Measurements from ENCODE around the gene NAGK. TPM values are rescaled to one million over a fixed set of nuclear protein-coding genes. Genes with fewer than 3 reads are reported as not detected.

Gene NAGK
- total and polyA plus RNA-seq, 2 of the 8 experiments (the other 6 are each of a cell fraction or from before 2014, with no cell fraction given), result 57.9 to 59.9 TPM

- no peak for TF ChIP-seq CHD7 (IDR thresholded peaks at IDR 0.05; ENCODE audit: insufficient replicate concordance, low read length)
- TF ChIP-seq CTCF (IDR thresholded peaks at IDR 0.05; ENCODE audit: control extremely low read depth in 1 of 3, insufficient read depth in 1 of 3, low read depth in 1 of 3, low read length in 3 of 3), result no peak
- TF ChIP-seq RAD21 (IDR thresholded peaks at IDR 0.05 in 1 of 2, conservative IDR thresholded peaks at IDR 0.05 in 1 of 2; ENCODE audit: low read depth in 2 of 2, low read length in 2 of 2), result no peak
- TF ChIP-seq SUZ12 (IDR thresholded peaks at IDR 0.05; ENCODE audit: low read length), result no peak
- no peak for TF ChIP-seq CHD1 (IDR thresholded peaks at IDR 0.05; ENCODE audit: low read depth, low read length)
- no peak for TF ChIP-seq BRCA1 (IDR thresholded peaks at IDR 0.05; ENCODE audit: low read depth, low read length)
- TF ChIP-seq RBBP5 (IDR thresholded peaks at IDR 0.05; ENCODE audit: borderline replicate concordance, low read depth, low read length), result no peak
- no peak for TF ChIP-seq SIN3A (conservative IDR thresholded peaks at IDR 0.05 in 1 of 2, IDR thresholded peaks at IDR 0.05 in 1 of 2; ENCODE audit: low read depth in 1 of 2, low read length in 2 of 2)
These were observed 5.0 kb downstream of the NAGK start (continued) for GRCh38 chr2:71073475-71073874.

All from H1 (cell line).